Gastroesophageal sphincter (tissue), 4 donors: ENCODE measurements around the gene SOCS3. TPM values are rescaled to one million over a fixed set of nuclear protein-coding genes. Genes with fewer than 3 reads are reported as not detected.

ENCODE experiments used
- ATAC-seq: fragments of 150-250 bp; one replicate; pipeline ENCODE4 v1.9.1; 2016; ENCODE audit warnings: mild to moderate bottlenecking, moderate library complexity
- H3K27ac ChIP-seq, 4 donors: fragments of 200-600 bp; sonication (generic) in 3 of 4; 1 replicate in 3 of 4; 2 replicates in 1 of 4; pipeline ENCODE4 v1.5.1; 2016 to 2019
- H3K27me3 ChIP-seq: fragments of 200-600 bp; sonication (generic); one replicate; pipeline ENCODE4 v1.5.1; 2019
- H3K36me3 ChIP-seq, 2 donors: fragments of 200-600 bp; sonication (generic); one replicate each; pipeline ENCODE4 v1.5.1; 2019; ENCODE audit warnings: control low read depth in 1 of 2
- H3K4me1 ChIP-seq, 3 donors: fragments of 200-600 bp; sonication (generic); 1 replicate in 2 of 3; 2 replicates in 1 of 3; pipeline ENCODE4 v1.5.1; 2016 to 2019; ENCODE audit warnings: control low read depth in 2 of 3
- H3K4me3 ChIP-seq, 2 donors: fragments of 200-600 bp; sonication (generic); one replicate each; pipeline ENCODE4 v1.5.1; 2019; ENCODE audit warnings: mild to moderate bottlenecking in 1 of 2, moderate library complexity in 1 of 2
- H3K9me3 ChIP-seq, 3 donors: fragments of 200-600 bp; sonication (generic); one replicate each; pipeline ENCODE4 v1.5.1; 2017 to 2019; ENCODE audit warnings: control low read depth in 2 of 3
- EP300 ChIP-seq: sonication (generic); formaldehyde crosslinking; IDR thresholded peaks from one replicate; pipeline ENCODE4 v1.6.1; 2017; ENCODE audit warnings: antibody characterized with exemption, mild to moderate bottlenecking
- POLR2A ChIP-seq, 2 donors: fragments of 450-650 bp; IDR thresholded peaks; one replicate each; pipeline ENCODE4 v1.6.1; 2017; ENCODE audit warnings: antibody characterized with exemption in 2 of 2, mild to moderate bottlenecking in 2 of 2, moderate library complexity in 1 of 2
- POLR2AphosphoS5 ChIP-seq: sonication (generic); formaldehyde crosslinking; IDR thresholded peaks from one replicate; pipeline ENCODE4 v1.6.1; 2017; ENCODE audit warnings: antibody characterized with exemption
- WGBS, 2 donors: methylation state at CpG; one replicate each; pipeline ENCODE4 v1.1.5; 2018; ENCODE audit warnings: low coverage in 1 of 2; 5-methylcytosine and 5-hydroxymethylcytosine counted together
- total RNA-seq, 4 donors: library from RNA; depleted of rRNA; stranded (reverse); fragments of >200 nt; gene quantifications; one replicate each; pipeline ENCODE4 v1.1.0, GENCODE V29; 2016
- TF ChIP-seq, protein P1 (sequence below), 4 experiments: fragments of 200-600 bp in 2 of 4; fragments of 450-650 bp in 2 of 4; sonication (generic) in 1 of 4; IDR thresholded peaks; one replicate each; pipeline ENCODE4 v1.5.1; 2017 to 2019; ENCODE audit warnings: antibody characterized with exemption in 4 of 4, mild to moderate bottlenecking in 2 of 4, moderate library complexity in 2 of 4

SOCS3 gene
- total RNA-seq, 4 donors from 2014 or later: 11.5 to 423 (median 38.2) TPM

GRCh38 chr17:78395155-78395554, 35.3 kb upstream of the SOCS3 start:
- 71 to 86% methylated on average over 1 to 2 of the region's 2 CpGs for WGBS, 2 donors
- Histone ChIP-seq H3K9me3 (no peaks in the 10 kb centered on the region), H3K36me3 (peaks cover 0 to 62% of the 10 kb centered on the region in 2 donors), H3K27me3 (no peaks in the 10 kb centered on the region), H3K4me1 (peaks cover 0 to 55% (median 16%) of the 10 kb centered on the region in 3 donors), H3K27ac (no peak overlapping the region), H3K4me3 (no peak overlapping the region)
- TF ChIP-seq, protein P1, sequence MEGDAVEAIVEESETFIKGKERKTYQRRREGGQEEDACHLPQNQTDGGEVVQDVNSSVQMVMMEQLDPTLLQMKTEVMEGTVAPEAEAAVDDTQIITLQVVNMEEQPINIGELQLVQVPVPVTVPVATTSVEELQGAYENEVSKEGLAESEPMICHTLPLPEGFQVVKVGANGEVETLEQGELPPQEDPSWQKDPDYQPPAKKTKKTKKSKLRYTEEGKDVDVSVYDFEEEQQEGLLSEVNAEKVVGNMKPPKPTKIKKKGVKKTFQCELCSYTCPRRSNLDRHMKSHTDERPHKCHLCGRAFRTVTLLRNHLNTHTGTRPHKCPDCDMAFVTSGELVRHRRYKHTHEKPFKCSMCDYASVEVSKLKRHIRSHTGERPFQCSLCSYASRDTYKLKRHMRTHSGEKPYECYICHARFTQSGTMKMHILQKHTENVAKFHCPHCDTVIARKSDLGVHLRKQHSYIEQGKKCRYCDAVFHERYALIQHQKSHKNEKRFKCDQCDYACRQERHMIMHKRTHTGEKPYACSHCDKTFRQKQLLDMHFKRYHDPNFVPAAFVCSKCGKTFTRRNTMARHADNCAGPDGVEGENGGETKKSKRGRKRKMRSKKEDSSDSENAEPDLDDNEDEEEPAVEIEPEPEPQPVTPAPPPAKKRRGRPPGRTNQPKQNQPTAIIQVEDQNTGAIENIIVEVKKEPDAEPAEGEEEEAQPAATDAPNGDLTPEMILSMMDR (IDR thresholded peaks at IDR 0.05): no peak
- TF ChIP-seq POLR2AphosphoS5: no peak
- no peak for TF ChIP-seq EP300
- no peak for TF ChIP-seq POLR2A (IDR thresholded peaks at IDR 0.05)
- no peak for ATAC-seq

- H3K27ac ChIP-seq: no peak overlapping the region
Observed at GRCh38 chr17:78394209-78394608, 34.3 kb upstream of the SOCS3 start.

GRCh38 chr17:78393575-78393974, 33.7 kb upstream of the SOCS3 start:
- ATAC-seq: no peak
- H3K4me1 ChIP-seq: peaks cover 0 to 69% (median 28%) of the 10 kb centered on the region in 3 donors
- WGBS, 2 donors: 78 to 89% methylated on average over 2 to 4 of the region's 4 CpGs
- no peaks in the 10 kb centered on the region for H3K9me3 ChIP-seq
- peaks cover 0 to 46% of the 10 kb centered on the region in 2 donors for H3K36me3 ChIP-seq
- H3K27me3 ChIP-seq: no peaks in the 10 kb centered on the region
- H3K27ac ChIP-seq: no peak overlapping the region
- TF ChIP-seq POLR2A (IDR thresholded peaks at IDR 0.05): no peak
- TF ChIP-seq, protein P1 (IDR thresholded peaks at IDR 0.05): no peak
- TF ChIP-seq EP300: no peak
- no peak for TF ChIP-seq POLR2AphosphoS5
- H3K4me3 ChIP-seq: no peak overlapping the region

More at GRCh38 chr17:78394209-78394608, 34.3 kb upstream of the SOCS3 start:
- no peak for TF ChIP-seq POLR2AphosphoS5
- no peak for TF ChIP-seq POLR2A (IDR thresholded peaks at IDR 0.05)
- no peak for TF ChIP-seq EP300
- TF ChIP-seq, protein P1 (IDR thresholded peaks at IDR 0.05): no peak
- Histone ChIP-seq H3K4me3 (no peak overlapping the region), H3K4me1 (peaks cover 0 to 64% (median 24%) of the 10 kb centered on the region in 3 donors), H3K36me3 (peaks cover 0 to 53% of the 10 kb centered on the region in 2 donors), H3K27me3 (no peaks in the 10 kb centered on the region), H3K9me3 (no peaks in the 10 kb centered on the region)
- ATAC-seq: no peak
- WGBS, 2 donors: 91 to 95% methylated on average over 6 to 7 of the region's 7 CpGs

DNA sequence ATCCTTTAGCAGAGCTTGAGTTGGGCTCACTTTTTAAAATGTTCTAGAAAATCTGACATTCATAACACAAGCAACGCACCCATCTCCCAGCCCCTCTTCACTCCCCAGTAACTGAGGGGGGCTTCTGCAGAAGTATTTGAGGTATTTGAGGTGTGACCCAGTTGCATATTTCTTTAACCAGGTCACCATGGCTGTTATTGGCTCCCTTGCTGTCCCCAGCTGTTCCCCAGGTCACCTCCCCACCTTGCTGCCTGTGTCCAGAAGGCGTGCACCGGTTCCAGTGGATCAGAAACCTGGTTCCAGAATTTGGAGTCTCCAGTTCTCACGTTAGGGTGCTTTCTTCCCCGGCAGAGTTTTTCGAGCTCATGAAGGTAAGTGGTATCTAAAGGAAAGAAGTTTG, 32.4 kb upstream of the SOCS3 start:
- no peaks in the 10 kb centered on the region for H3K27me3 ChIP-seq
- H3K27ac ChIP-seq: no peak overlapping the region
- no peak for ATAC-seq
- H3K9me3 ChIP-seq: no peaks in the 10 kb centered on the region
- TF ChIP-seq, protein P1 (IDR thresholded peaks at IDR 0.05): no peak
- TF ChIP-seq POLR2AphosphoS5 (no peak), POLR2A (IDR thresholded peaks at IDR 0.05) (no peak), EP300 (no peak)
- H3K4me3 ChIP-seq: no peak overlapping the region
- peaks cover 0 to 34% of the 10 kb centered on the region in 2 donors for H3K36me3 ChIP-seq
- peaks cover 0 to 69% (median 33%) of the 10 kb centered on the region in 3 donors for H3K4me1 ChIP-seq
- WGBS, 2 donors: 95 to 100% methylated on average over 1 to 5 of the region's 6 CpGs

- Histone ChIP-seq H3K36me3 (peaks cover 0 to 33% of the 10 kb centered on the region in 2 donors), H3K27me3 (no peaks in the 10 kb centered on the region), H3K27ac (peak overlapping the region in 2 of 4 donors; percentile 17 to 38), H3K9me3 (no peaks in the 10 kb centered on the region), H3K4me3 (no peak overlapping the region), H3K4me1 (peaks cover 0 to 69% (median 33%) of the 10 kb centered on the region in 3 donors)
- TF ChIP-seq, protein P1 (IDR thresholded peaks at IDR 0.05): no peak
- 17 to 38% methylated on average over 1 to 4 of the region's 4 CpGs for WGBS, 2 donors
- ATAC-seq: no peak
Observed at GRCh38 chr17:78391843-78392242, 32.0 kb upstream of the SOCS3 start.
